Measurements from ENCODE around the gene RILP. TPM values are rescaled to one million over a fixed set of nuclear protein-coding genes. Genes with fewer than 3 reads are reported as not detected.

Gene RILP
- total and polyA plus RNA-seq, 10 of the 15 experiments (the other 5 are each of a cell fraction or from before 2014, with no cell fraction given) = 0.60 to 6.1 (median 3.3) TPM; not detected in 1

DNA sequence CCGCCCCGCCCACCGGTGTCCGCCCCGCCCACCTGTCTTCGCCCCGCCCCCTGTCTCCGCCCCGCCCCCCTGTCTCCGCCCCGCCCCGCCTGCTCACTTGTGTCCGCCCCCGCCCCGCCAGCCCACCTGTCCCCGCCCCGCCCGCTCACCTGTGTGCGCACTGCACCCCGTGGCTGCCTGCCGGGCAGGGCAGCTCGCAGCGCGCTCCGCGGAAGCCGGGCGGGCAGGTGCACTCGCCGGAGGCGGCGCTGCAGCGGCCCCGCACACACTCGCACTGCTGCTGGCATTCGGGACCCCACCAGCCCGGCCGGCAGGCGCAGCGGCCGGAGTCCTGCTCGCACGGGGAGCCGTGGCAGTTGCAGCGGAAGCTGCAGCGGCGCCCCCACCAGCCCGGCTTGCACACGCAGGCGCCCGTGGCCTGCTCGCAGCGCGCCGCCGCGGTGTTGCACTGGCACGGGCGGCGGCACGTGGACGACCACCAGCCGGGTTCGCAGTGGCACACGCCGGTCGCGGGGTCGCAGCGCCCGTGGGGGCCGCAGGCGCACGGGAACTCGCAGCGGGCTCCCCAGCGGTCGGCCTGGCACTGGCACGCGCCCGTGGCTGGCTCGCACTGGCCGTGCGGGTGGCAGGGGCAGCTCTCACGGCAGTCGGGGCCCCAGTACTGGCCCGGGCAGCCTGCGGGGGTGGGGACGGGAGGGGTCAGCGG lies 6.2 kb downstream of the RILP start (continued):
- TF ChIP-seq, protein P1, sequence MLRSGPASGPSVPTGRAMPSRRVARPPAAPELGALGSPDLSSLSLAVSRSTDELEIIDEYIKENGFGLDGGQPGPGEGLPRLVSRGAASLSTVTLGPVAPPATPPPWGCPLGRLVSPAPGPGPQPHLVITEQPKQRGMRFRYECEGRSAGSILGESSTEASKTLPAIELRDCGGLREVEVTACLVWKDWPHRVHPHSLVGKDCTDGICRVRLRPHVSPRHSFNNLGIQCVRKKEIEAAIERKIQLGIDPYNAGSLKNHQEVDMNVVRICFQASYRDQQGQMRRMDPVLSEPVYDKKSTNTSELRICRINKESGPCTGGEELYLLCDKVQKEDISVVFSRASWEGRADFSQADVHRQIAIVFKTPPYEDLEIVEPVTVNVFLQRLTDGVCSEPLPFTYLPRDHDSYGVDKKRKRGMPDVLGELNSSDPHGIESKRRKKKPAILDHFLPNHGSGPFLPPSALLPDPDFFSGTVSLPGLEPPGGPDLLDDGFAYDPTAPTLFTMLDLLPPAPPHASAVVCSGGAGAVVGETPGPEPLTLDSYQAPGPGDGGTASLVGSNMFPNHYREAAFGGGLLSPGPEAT (IDR thresholded peaks at IDR 0.05; ENCODE audit: low read depth) = no peak
- TF ChIP-seq, protein P2, sequence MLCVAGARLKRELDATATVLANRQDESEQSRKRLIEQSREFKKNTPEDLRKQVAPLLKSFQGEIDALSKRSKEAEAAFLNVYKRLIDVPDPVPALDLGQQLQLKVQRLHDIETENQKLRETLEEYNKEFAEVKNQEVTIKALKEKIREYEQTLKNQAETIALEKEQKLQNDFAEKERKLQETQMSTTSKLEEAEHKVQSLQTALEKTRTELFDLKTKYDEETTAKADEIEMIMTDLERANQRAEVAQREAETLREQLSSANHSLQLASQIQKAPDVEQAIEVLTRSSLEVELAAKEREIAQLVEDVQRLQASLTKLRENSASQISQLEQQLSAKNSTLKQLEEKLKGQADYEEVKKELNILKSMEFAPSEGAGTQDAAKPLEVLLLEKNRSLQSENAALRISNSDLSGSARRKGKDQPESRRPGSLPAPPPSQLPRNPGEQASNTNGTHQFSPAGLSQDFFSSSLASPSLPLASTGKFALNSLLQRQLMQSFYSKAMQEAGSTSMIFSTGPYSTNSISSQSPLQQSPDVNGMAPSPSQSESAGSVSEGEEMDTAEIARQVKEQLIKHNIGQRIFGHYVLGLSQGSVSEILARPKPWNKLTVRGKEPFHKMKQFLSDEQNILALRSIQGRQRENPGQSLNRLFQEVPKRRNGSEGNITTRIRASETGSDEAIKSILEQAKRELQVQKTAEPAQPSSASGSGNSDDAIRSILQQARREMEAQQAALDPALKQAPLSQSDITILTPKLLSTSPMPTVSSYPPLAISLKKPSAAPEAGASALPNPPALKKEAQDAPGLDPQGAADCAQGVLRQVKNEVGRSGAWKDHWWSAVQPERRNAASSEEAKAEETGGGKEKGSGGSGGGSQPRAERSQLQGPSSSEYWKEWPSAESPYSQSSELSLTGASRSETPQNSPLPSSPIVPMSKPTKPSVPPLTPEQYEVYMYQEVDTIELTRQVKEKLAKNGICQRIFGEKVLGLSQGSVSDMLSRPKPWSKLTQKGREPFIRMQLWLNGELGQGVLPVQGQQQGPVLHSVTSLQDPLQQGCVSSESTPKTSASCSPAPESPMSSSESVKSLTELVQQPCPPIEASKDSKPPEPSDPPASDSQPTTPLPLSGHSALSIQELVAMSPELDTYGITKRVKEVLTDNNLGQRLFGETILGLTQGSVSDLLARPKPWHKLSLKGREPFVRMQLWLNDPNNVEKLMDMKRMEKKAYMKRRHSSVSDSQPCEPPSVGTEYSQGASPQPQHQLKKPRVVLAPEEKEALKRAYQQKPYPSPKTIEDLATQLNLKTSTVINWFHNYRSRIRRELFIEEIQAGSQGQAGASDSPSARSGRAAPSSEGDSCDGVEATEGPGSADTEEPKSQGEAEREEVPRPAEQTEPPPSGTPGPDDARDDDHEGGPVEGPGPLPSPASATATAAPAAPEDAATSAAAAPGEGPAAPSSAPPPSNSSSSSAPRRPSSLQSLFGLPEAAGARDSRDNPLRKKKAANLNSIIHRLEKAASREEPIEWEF (IDR thresholded peaks at IDR 0.05; ENCODE audit: insufficient replicate concordance, low read depth, low read length) = no peak
- TF ChIP-seq, protein P3, sequence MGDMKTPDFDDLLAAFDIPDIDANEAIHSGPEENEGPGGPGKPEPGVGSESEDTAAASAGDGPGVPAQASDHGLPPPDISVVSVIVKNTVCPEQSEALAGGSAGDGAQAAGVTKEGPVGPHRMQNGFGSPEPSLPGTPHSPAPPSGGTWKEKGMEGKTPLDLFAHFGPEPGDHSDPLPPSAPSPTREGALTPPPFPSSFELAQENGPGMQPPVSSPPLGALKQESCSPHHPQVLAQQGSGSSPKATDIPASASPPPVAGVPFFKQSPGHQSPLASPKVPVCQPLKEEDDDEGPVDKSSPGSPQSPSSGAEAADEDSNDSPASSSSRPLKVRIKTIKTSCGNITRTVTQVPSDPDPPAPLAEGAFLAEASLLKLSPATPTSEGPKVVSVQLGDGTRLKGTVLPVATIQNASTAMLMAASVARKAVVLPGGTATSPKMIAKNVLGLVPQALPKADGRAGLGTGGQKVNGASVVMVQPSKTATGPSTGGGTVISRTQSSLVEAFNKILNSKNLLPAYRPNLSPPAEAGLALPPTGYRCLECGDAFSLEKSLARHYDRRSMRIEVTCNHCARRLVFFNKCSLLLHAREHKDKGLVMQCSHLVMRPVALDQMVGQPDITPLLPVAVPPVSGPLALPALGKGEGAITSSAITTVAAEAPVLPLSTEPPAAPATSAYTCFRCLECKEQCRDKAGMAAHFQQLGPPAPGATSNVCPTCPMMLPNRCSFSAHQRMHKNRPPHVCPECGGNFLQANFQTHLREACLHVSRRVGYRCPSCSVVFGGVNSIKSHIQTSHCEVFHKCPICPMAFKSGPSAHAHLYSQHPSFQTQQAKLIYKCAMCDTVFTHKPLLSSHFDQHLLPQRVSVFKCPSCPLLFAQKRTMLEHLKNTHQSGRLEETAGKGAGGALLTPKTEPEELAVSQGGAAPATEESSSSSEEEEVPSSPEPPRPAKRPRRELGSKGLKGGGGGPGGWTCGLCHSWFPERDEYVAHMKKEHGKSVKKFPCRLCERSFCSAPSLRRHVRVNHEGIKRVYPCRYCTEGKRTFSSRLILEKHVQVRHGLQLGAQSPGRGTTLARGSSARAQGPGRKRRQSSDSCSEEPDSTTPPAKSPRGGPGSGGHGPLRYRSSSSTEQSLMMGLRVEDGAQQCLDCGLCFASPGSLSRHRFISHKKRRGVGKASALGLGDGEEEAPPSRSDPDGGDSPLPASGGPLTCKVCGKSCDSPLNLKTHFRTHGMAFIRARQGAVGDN (IDR thresholded peaks at IDR 0.05) = peak; percentile 67
- TF ChIP-seq YY1 (IDR thresholded peaks at IDR 0.05; ENCODE audit: low read depth, low read length) = no peak
- no peak for TF ChIP-seq NFXL1 (IDR thresholded peaks at IDR 0.05; ENCODE audit: borderline replicate concordance)
- no peak for TF ChIP-seq NR2C2 (IDR thresholded peaks at IDR 0.05; ENCODE audit: borderline replicate concordance, control insufficient read depth, insufficient read length, low read depth)
- TF ChIP-seq NFIC (IDR thresholded peaks at IDR 0.05; ENCODE audit: low read depth, low read length) = no peak
- no peak for TF ChIP-seq SUPT20H (IDR thresholded peaks at IDR 0.05; ENCODE audit: borderline replicate concordance, control insufficient read depth, low read depth, low read length)
- no peak for TF ChIP-seq ZNF622 (IDR thresholded peaks at IDR 0.05)
- TF ChIP-seq, protein P4, sequence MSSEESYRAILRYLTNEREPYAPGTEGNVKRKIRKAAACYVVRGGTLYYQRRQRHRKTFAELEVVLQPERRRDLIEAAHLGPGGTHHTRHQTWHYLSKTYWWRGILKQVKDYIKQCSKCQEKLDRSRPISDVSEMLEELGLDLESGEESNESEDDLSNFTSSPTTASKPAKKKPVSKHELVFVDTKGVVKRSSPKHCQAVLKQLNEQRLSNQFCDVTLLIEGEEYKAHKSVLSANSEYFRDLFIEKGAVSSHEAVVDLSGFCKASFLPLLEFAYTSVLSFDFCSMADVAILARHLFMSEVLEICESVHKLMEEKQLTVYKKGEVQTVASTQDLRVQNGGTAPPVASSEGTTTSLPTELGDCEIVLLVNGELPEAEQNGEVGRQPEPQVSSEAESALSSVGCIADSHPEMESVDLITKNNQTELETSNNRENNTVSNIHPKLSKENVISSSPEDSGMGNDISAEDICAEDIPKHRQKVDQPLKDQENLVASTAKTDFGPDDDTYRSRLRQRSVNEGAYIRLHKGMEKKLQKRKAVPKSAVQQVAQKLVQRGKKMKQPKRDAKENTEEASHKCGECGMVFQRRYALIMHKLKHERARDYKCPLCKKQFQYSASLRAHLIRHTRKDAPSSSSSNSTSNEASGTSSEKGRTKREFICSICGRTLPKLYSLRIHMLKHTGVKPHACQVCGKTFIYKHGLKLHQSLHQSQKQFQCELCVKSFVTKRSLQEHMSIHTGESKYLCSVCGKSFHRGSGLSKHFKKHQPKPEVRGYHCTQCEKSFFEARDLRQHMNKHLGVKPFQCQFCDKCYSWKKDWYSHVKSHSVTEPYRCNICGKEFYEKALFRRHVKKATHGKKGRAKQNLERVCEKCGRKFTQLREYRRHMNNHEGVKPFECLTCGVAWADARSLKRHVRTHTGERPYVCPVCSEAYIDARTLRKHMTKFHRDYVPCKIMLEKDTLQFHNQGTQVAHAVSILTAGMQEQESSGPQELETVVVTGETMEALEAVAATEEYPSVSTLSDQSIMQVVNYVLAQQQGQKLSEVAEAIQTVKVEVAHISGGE (CRISPR knock-in tag; IDR thresholded peaks at IDR 0.05) = no peak
- no peak for TF ChIP-seq ATF7 (IDR thresholded peaks at IDR 0.05; ENCODE audit: low read depth)
- TF ChIP-seq IKZF2 (IDR thresholded peaks at IDR 0.05) = no peak
- no peak for TF ChIP-seq SMAD5 (IDR thresholded peaks at IDR 0.05; ENCODE audit: low read depth)
- TF ChIP-seq BHLHE40 (IDR thresholded peaks at IDR 0.05; ENCODE audit: borderline replicate concordance in 1 of 2, low read depth in 2 of 2, low read length in 1 of 2) = peak; percentile 68 to 96; a peak in 3 of 4 replicates

Measured in GM12878 (cell line).